ENCODE results near the gene CUBN. TPM values are rescaled to one million over a fixed set of nuclear protein-coding genes. Genes with fewer than 3 reads are reported as not detected.
A peak's percentile ranks its signal among the peaks of the same experiment; 100 is the strongest.

Gene CUBN
- total RNA-seq, 1 donor from 2014 or later = 6.1 TPM

- DNase-seq = peak; percentile 71
These were observed 120.4 kb downstream of the CUBN start for GRCh38 chr10:17009212-17009700.

- peak; percentile 72 for DNase-seq
These were observed 122.2 kb downstream of the CUBN start for GRCh38 chr10:17007418-17007770.

- peak; percentile 96 for DNase-seq
These were observed 122.8 kb downstream of the CUBN start for GRCh38 chr10:17006631-17007417.

- DNase-seq = no peak
These were observed 123.7 kb downstream of the CUBN start for GRCh38 chr10:17005621-17006566.

- no peak for DNase-seq
These were observed 124.7 kb downstream of the CUBN start for GRCh38 chr10:17004801-17005380.

- DNase-seq = no peak
These were observed 125.8 kb downstream of the CUBN start for GRCh38 chr10:17003651-17004286.

GRCh38 chr10:17003151-17003550, 126.5 kb downstream of the CUBN start:
- DNase-seq = peak; percentile 74

- DNase-seq = peak; percentile 56
These were observed 127.5 kb downstream of the CUBN start for GRCh38 chr10:17001961-17002749.

- DNase-seq = no peak
These were observed 128.3 kb downstream of the CUBN start for GRCh38 chr10:17001297-17001744.

GRCh38 chr10:16999665-17000451, 129.8 kb downstream of the CUBN start:
- no peak for DNase-seq

- peak; percentile 90 for DNase-seq
These were observed 133.1 kb downstream of the CUBN start for GRCh38 chr10:16996530-16996964.

- DNase-seq = peak; percentile 98
These were observed 133.6 kb downstream of the CUBN start for GRCh38 chr10:16995867-16996529.

GRCh38 chr10:16993186-16993585, 136.4 kb downstream of the CUBN start:
- DNase-seq = peak; percentile 78

GRCh38 chr10:16992611-16993119, 136.9 kb downstream of the CUBN start:
- DNase-seq = peak; percentile 71

GRCh38 chr10:16991011-16991410, 138.6 kb downstream of the CUBN start:
- no peak for DNase-seq

- no peak for DNase-seq
These were observed 139.8 kb downstream of the CUBN start for GRCh38 chr10:16989826-16990293.

- no peak for DNase-seq
These were observed 140.7 kb downstream of the CUBN start for GRCh38 chr10:16988900-16989299.

GRCh38 chr10:16987976-16988610, 141.5 kb downstream of the CUBN start:
- DNase-seq = no peak

- peak; percentile 85 for DNase-seq
These were observed 142.4 kb downstream of the CUBN start for GRCh38 chr10:16987206-16987621.

Data from dermis blood vessel endothelial cell (primary cell).